GM12878 (cell line): Measurements from ENCODE around the gene RHNO1. TPM values are rescaled to one million over a fixed set of nuclear protein-coding genes. Genes with fewer than 3 reads are reported as not detected.
A peak's percentile ranks its signal among the peaks of the same experiment; 100 is the strongest.

Experiments used
- CEBPB ChIP-seq, 2 experiments: fragments of 150-350 bp in 1 of 2; IDR thresholded peaks; 2 replicates each; pipeline ENCODE4 v1.6.1; 2012 to 2014; ENCODE audit warnings: low read depth in 2 of 2, low read length in 2 of 2, borderline replicate concordance in 1 of 2, inconsistent platforms in 1 of 2
- CHD2 ChIP-seq: IDR thresholded peaks from 2 replicates; pipeline ENCODE4 v1.6.1; 2011; ENCODE audit warnings: low read depth, low read length, improper control_type of control experiment, borderline replicate concordance
- CREM ChIP-seq: IDR thresholded peaks from 2 replicates; pipeline ENCODE4 v1.6.1; 2014; ENCODE audit warnings: antibody characterized with exemption, low read depth
- EED ChIP-seq: sonication (generic); IDR thresholded peaks from 2 replicates; pipeline ENCODE4 v1.6.1; 2016; ENCODE audit warnings: antibody characterized with exemption, low read depth
- HDAC2 ChIP-seq: fragments of 200-600 bp; sonication (generic); IDR thresholded peaks from 2 replicates; pipeline ENCODE4 v1.6.1; 2017
- MEF2A ChIP-seq: IDR thresholded peaks from 2 replicates; pipeline ENCODE4 v1.6.1; 2011; ENCODE audit warnings: low read depth, mild to moderate bottlenecking, low read length, moderate library complexity; ENCODE audit not compliant: insufficient read depth
- MTA2 ChIP-seq: fragments of 450-650 bp; IDR thresholded peaks from 2 replicates; pipeline ENCODE4 v1.6.1; 2016; ENCODE audit warnings: low read depth, mild to moderate bottlenecking, moderate library complexity
- MTA3 ChIP-seq: IDR thresholded peaks from 2 replicates; pipeline ENCODE4 v1.6.1; 2012; ENCODE audit warnings: low read length, inconsistent platforms, borderline replicate concordance
- NBN ChIP-seq: fragments of 450-650 bp; IDR thresholded peaks from 2 replicates; pipeline ENCODE4 v1.6.1; 2016
- NFYA ChIP-seq: IDR thresholded peaks from 2 replicates; pipeline ENCODE4 v1.6.1; 2011; ENCODE audit warnings: low read depth, mild to moderate bottlenecking, low read length, improper control_type of control experiment, borderline replicate concordance
- NR2C1 ChIP-seq: fragments of 450-650 bp; IDR thresholded peaks from 2 replicates; pipeline ENCODE4 v1.6.1; 2017; ENCODE audit warnings: antibody characterized with exemption, mild to moderate bottlenecking, moderate library complexity
- NR2F1 ChIP-seq: fragments of 450-650 bp; conservative IDR thresholded peaks from 2 replicates; pipeline ENCODE4 v1.6.1; 2017; ENCODE audit warnings: mild to moderate bottlenecking
- PML ChIP-seq: IDR thresholded peaks from 2 replicates; pipeline ENCODE4 v1.6.1; 2012; ENCODE audit warnings: low read length, inconsistent platforms
- POLR2AphosphoS2 ChIP-seq: IDR thresholded peaks from 2 replicates; pipeline ENCODE4 v1.6.1; 2011; ENCODE audit warnings: low read depth, mild to moderate bottlenecking, low read length, improper control_type of control experiment, moderate library complexity
- POU2F2 ChIP-seq: IDR thresholded peaks from 3 replicates; pipeline ENCODE4 v1.6.1; 2011; ENCODE audit warnings: low read depth, mild to moderate bottlenecking, low read length, borderline replicate concordance
- RCOR1 ChIP-seq: conservative IDR thresholded peaks from 2 replicates; pipeline ENCODE4 v1.6.1; 2012; ENCODE audit warnings: low read depth, low read length, improper control_type of control experiment
- SIN3A ChIP-seq: IDR thresholded peaks from 2 replicates; pipeline ENCODE4 v1.6.1; 2012; ENCODE audit warnings: low read depth, low read length, improper control_type of control experiment
- TBL1XR1 ChIP-seq: IDR thresholded peaks from 2 replicates; pipeline ENCODE4 v1.6.1; 2012; ENCODE audit warnings: low read depth, low read length, improper control_type of control experiment
- polyA plus RNA-seq, 11 experiments: library from polyadenylated mRNA; depleted of rRNA in 4 of 11; unstranded in 6 of 11; stranded (reverse) in 5 of 11; fragments of >200 nt; fragmentation: Nextera tagmentation in 4 of 11; fragmentation: Illumina TruSeq in 1 of 11; extraction: Ambion mirVana in 4 of 11; extraction: Trizol in 1 of 11; gene quantifications; 1 replicate in 1 of 11; 2 replicates in 10 of 11; pipeline versions ENCODE4 v1.2.1 to v1.2.3, GENCODE V29; 2011 to 2016; ENCODE audit warnings: inconsistent platforms in 2 of 11, missing spikeins in 2 of 11, low read depth in 1 of 11
- total RNA-seq, 4 experiments: library from RNA; depleted of rRNA in 3 of 4; stranded (reverse); fragments of >200 nt in 3 of 4; fragmentation: Illumina TruSeq in 1 of 4; extraction: Trizol in 1 of 4; gene quantifications; 2 replicates each; pipeline versions ENCODE4 v1.2.1 to v1.2.3, GENCODE V29; 2013 to 2021
- TF ChIP-seq, protein P1 (sequence below): fragments of 450-650 bp; formaldehyde crosslinking; IDR thresholded peaks from 2 replicates; pipeline ENCODE4 v1.4.0; 2020; ENCODE audit warnings: mild to moderate bottlenecking, moderate library complexity
- TF ChIP-seq, protein P2 (sequence below): fragments of 150-350 bp; IDR thresholded peaks from 2 replicates; pipeline ENCODE4 v1.6.1; 2016; ENCODE audit warnings: low read depth, low read length
- TF ChIP-seq, protein P3 (sequence below): fragments of 450-650 bp; IDR thresholded peaks from 2 replicates; pipeline ENCODE4 v1.6.1; 2017; ENCODE audit warnings: borderline replicate concordance
- TF ChIP-seq, protein P4 (sequence below): fragments of 450-650 bp; IDR thresholded peaks from 2 replicates; pipeline ENCODE4 v1.6.1; 2016; ENCODE audit warnings: mild to moderate bottlenecking

Gene RHNO1
- total and polyA plus RNA-seq, 10 of the 15 experiments (the other 5 are each of a cell fraction or from before 2014, with no cell fraction given) = 27.9 to 91.6 (median 49.3) TPM

DNA sequence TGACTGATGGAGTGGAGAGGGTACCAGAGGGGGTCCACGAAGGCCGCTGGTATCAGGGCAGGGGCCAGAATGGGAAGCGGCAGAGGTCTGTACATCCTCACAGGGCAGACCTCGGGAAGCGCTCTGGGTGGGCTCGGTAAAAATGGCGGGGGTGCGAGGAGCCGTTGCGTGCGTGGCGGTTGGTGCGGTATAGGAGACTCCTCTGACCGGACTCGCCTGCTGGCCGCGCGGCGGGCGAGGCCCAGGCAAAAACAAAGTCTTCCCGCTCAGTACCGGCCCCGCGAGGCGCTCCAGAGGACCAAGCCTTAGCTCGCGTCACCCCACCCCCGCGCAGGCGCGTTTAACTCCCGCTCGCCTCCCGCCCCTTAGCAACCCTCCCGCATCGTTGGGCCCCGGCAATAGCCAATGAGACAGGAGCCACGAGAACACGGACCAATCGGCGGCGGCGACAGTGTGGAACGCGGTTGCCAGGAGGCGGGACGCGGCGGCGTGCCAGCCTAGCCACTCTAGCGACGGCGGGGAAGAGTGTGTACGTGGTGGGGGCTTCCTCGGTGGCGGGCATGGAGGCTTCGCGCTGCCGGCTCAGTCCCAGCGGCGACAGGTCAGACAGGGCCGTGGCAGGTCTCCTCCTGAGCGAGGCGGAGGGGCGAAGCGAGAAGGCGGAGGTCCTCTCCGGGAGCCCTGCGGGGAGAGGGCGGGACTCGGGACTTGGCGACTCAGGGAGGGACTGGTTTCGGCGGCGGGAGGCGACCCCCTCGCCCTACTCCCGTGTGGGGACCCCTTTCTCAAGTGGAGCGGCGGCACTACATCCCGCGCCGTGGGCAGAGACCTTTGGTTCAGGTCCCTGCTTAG lies 13.6 kb downstream of the RHNO1 start, which contains the start of gene TULP3 (continued):
- TF ChIP-seq, protein P1, sequence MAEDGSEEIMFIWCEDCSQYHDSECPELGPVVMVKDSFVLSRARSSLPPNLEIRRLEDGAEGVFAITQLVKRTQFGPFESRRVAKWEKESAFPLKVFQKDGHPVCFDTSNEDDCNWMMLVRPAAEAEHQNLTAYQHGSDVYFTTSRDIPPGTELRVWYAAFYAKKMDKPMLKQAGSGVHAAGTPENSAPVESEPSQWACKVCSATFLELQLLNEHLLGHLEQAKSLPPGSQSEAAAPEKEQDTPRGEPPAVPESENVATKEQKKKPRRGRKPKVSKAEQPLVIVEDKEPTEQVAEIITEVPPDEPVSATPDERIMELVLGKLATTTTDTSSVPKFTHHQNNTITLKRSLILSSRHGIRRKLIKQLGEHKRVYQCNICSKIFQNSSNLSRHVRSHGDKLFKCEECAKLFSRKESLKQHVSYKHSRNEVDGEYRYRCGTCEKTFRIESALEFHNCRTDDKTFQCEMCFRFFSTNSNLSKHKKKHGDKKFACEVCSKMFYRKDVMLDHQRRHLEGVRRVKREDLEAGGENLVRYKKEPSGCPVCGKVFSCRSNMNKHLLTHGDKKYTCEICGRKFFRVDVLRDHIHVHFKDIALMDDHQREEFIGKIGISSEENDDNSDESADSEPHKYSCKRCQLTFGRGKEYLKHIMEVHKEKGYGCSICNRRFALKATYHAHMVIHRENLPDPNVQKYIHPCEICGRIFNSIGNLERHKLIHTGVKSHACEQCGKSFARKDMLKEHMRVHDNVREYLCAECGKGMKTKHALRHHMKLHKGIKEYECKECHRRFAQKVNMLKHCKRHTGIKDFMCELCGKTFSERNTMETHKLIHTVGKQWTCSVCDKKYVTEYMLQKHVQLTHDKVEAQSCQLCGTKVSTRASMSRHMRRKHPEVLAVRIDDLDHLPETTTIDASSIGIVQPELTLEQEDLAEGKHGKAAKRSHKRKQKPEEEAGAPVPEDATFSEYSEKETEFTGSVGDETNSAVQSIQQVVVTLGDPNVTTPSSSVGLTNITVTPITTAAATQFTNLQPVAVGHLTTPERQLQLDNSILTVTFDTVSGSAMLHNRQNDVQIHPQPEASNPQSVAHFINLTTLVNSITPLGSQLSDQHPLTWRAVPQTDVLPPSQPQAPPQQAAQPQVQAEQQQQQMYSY (CRISPR knock-in tag) = no peak
- TF ChIP-seq MEF2A (no peak), MTA3 (no peak), CEBPB (IDR thresholded peaks at IDR 0.05; ENCODE audit: borderline replicate concordance in 1 of 2, low read depth in 2 of 2, low read length in 2 of 2) (no peak), NR2F1 (peak; percentile 21; the same call in 1 of the 2 replicates), NBN (no peak), POLR2AphosphoS2 (no peak; the same call in 1 of the 2 replicates), NR2C1 (no peak), CHD2 (peak; percentile 94), CREM (peak; percentile 74; the same call in 1 of the 2 replicates), HDAC2 (no peak), POU2F2 (0 out of 3 replicates have a peak, but pooled peaks have one; percentile 17), NFYA (peak; percentile 18), EED (no peak), PML (no peak), MTA2 (no peak), RCOR1 (no peak), TBL1XR1 (no peak), SIN3A (peak; percentile 90)
- TF ChIP-seq, protein P2, sequence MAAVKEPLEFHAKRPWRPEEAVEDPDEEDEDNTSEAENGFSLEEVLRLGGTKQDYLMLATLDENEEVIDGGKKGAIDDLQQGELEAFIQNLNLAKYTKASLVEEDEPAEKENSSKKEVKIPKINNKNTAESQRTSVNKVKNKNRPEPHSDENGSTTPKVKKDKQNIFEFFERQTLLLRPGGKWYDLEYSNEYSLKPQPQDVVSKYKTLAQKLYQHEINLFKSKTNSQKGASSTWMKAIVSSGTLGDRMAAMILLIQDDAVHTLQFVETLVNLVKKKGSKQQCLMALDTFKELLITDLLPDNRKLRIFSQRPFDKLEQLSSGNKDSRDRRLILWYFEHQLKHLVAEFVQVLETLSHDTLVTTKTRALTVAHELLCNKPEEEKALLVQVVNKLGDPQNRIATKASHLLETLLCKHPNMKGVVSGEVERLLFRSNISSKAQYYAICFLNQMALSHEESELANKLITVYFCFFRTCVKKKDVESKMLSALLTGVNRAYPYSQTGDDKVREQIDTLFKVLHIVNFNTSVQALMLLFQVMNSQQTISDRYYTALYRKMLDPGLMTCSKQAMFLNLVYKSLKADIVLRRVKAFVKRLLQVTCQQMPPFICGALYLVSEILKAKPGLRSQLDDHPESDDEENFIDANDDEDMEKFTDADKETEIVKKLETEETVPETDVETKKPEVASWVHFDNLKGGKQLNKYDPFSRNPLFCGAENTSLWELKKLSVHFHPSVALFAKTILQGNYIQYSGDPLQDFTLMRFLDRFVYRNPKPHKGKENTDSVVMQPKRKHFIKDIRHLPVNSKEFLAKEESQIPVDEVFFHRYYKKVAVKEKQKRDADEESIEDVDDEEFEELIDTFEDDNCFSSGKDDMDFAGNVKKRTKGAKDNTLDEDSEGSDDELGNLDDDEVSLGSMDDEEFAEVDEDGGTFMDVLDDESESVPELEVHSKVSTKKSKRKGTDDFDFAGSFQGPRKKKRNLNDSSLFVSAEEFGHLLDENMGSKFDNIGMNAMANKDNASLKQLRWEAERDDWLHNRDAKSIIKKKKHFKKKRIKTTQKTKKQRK = no peak
- TF ChIP-seq, protein P3, sequence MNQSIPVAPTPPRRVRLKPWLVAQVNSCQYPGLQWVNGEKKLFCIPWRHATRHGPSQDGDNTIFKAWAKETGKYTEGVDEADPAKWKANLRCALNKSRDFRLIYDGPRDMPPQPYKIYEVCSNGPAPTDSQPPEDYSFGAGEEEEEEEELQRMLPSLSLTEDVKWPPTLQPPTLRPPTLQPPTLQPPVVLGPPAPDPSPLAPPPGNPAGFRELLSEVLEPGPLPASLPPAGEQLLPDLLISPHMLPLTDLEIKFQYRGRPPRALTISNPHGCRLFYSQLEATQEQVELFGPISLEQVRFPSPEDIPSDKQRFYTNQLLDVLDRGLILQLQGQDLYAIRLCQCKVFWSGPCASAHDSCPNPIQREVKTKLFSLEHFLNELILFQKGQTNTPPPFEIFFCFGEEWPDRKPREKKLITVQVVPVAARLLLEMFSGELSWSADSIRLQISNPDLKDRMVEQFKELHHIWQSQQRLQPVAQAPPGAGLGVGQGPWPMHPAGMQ = no peak
- TF ChIP-seq, protein P4, sequence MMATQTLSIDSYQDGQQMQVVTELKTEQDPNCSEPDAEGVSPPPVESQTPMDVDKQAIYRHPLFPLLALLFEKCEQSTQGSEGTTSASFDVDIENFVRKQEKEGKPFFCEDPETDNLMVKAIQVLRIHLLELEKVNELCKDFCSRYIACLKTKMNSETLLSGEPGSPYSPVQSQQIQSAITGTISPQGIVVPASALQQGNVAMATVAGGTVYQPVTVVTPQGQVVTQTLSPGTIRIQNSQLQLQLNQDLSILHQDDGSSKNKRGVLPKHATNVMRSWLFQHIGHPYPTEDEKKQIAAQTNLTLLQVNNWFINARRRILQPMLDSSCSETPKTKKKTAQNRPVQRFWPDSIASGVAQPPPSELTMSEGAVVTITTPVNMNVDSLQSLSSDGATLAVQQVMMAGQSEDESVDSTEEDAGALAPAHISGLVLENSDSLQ = peak; percentile 58
